Panc1 (cell line): ENCODE data around the gene LRRC73.
"Not testable (repeated sequence)": the region's sequence is repeated elsewhere in the genome, so short reads cannot be mapped to it uniquely, and the experiment has no call there.

ENCODE experiments used
- CTCF ChIP-seq: fragments of 450-650 bp; IDR thresholded peaks from 2 replicates; pipeline ENCODE4 v1.5.1; 2017; ENCODE audit warnings: mild to moderate bottlenecking
- SIN3A ChIP-seq: IDR thresholded peaks from 2 replicates; pipeline ENCODE4 v1.6.1; 2012; ENCODE audit warnings: low read depth, mild to moderate bottlenecking, low read length, moderate library complexity, borderline replicate concordance; ENCODE audit not compliant: insufficient read depth

DNA sequence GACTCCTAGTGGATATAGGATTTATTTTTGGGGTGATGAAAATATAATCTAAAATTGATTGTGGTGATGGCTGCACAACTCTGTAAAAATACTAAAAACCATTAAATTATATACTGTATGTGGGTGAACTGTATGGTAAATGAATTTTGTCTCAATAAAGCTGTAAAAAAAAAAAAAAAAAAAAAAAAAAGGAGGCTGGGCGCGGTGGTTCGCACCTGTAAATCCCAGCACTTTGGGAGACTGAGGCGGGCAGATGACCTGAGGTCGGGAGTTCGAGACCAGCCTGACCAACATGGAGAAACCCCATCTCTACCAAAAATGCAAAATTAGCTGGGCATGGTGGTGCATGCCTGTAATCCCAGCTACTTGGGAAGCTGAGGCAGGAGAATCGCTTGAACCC is 47.5 kb upstream of the LRRC73 start:
- not testable (repeated sequence) for TF ChIP-seq CTCF, SIN3A
